ENCODE measurements around the gene BMPR1A. TPM values are rescaled to one million over a fixed set of nuclear protein-coding genes. Genes with fewer than 3 reads are reported as not detected.

BMPR1A gene
- total RNA-seq, 4 donors from 2014 or later = 29.3 to 45.2 (median 38.0) TPM

DNA sequence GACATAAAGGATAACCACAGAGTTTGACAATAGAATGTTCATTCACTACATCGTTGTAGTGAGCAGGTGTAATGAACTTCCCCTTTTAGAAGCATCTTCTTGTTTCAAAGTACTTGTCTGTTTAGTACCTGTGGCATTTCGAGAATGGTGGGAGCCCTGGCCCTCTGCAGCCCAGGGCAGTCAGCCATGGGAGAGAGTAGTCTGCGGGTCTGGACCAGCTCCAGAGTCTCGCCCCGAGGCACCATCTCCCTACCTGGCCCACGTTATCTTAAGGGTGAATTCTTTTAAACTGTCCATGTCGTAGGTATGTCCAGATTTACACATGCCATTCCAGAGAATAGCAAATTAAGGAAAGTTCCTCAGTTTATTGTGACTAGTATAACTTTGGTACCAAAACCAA is 99.7 kb downstream of the BMPR1A start:
- in situ Hi-C loops (cut with MboI; ENCODE audit: low pct_ligation_motif_present in 1 of 4, low pct_unique_long_range_greater_than_20kb in 1 of 4, low sequenced_read_pairs in 3 of 4) (no loop called here), intact Hi-C loops (cut with DNase I; ENCODE audit: low total_unique reads) (no loop called here)
- no peaks in the 10 kb centered on the region for H3K27me3 ChIP-seq
- no peak overlapping the region for H3K4me3 ChIP-seq
- H3K36me3 ChIP-seq = peaks cover 0 to 8% (median 0%) of the 10 kb centered on the region in 4 donors
- H3K4me1 ChIP-seq = peaks cover 0 to 6% (median 1%) of the 10 kb centered on the region in 4 donors
- no peaks in the 10 kb centered on the region for H3K9me3 ChIP-seq
- H3K27ac ChIP-seq = no peak overlapping the region
- 89 to 100% methylated on average over 1 to 7 of the region's 7 CpGs for WGBS, 2 donors (ENCODE audit: low coverage in 1 of 2)
- DNase-seq = no peak
- TF ChIP-seq POLR2A (IDR thresholded peaks at IDR 0.05) = no peak
- no peak for TF ChIP-seq EP300 (IDR thresholded peaks at IDR 0.05; ENCODE audit: low read depth)
- TF ChIP-seq, protein P1, sequence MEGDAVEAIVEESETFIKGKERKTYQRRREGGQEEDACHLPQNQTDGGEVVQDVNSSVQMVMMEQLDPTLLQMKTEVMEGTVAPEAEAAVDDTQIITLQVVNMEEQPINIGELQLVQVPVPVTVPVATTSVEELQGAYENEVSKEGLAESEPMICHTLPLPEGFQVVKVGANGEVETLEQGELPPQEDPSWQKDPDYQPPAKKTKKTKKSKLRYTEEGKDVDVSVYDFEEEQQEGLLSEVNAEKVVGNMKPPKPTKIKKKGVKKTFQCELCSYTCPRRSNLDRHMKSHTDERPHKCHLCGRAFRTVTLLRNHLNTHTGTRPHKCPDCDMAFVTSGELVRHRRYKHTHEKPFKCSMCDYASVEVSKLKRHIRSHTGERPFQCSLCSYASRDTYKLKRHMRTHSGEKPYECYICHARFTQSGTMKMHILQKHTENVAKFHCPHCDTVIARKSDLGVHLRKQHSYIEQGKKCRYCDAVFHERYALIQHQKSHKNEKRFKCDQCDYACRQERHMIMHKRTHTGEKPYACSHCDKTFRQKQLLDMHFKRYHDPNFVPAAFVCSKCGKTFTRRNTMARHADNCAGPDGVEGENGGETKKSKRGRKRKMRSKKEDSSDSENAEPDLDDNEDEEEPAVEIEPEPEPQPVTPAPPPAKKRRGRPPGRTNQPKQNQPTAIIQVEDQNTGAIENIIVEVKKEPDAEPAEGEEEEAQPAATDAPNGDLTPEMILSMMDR (IDR thresholded peaks at IDR 0.05) = no peak
- TF ChIP-seq POLR2AphosphoS5 (IDR thresholded peaks at IDR 0.05) = no peak

DNA sequence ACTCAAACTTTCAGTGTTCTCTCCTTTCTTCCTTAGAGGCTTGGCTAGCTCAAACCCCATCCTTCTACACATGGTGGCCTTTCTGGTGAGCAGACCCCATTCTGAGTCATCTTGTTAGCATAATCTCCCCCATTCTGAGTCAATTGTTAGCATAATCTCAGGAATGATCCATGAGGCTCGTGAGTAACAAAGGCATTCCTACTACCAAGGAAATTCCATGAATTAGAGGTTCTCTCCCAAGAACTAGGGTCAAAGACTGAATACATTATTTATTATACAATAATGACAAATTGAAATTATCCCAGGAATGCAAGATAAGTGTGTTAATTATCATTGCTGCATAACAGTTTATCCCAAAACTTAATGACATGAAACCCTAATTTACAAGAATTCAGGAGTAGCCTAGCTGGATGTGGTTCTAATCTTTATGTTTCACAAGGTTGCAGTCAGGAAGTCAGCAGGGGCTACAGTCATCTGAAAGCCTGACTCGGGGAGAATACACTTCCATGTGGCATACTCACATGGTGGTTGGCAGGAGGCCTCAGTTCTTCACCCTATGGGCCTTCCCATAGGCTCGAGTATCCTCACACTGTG is 100.8 kb downstream of the BMPR1A start:
- in situ Hi-C loops (cut with MboI; ENCODE audit: low pct_ligation_motif_present in 1 of 4, low pct_unique_long_range_greater_than_20kb in 1 of 4, low sequenced_read_pairs in 3 of 4) = no loop called here
- H3K4me1 ChIP-seq = peaks cover 0 to 8% (median 4%) of the 10 kb centered on the region in 4 donors
- no peaks in the 10 kb centered on the region for H3K9me3 ChIP-seq
- H3K27me3 ChIP-seq = no peaks in the 10 kb centered on the region
- peaks cover 0 to 3% (median 0%) of the 10 kb centered on the region in 4 donors for H3K36me3 ChIP-seq
- TF ChIP-seq POLR2AphosphoS5 (IDR thresholded peaks at IDR 0.05) (no peak), EP300 (IDR thresholded peaks at IDR 0.05; ENCODE audit: low read depth) (no peak), POLR2A (IDR thresholded peaks at IDR 0.05) (no peak)
- TF ChIP-seq, protein P1 (IDR thresholded peaks at IDR 0.05) = no peak
- no peak overlapping the region for H3K27ac ChIP-seq
- 65 to 75% methylated on average over 3 of the region's 3 CpGs for WGBS, 2 donors (ENCODE audit: low coverage in 1 of 2)
- intact Hi-C loops (cut with DNase I; ENCODE audit: low total_unique reads) = no loop called here
- no peak for DNase-seq
- no peak overlapping the region for H3K4me3 ChIP-seq

DNA sequence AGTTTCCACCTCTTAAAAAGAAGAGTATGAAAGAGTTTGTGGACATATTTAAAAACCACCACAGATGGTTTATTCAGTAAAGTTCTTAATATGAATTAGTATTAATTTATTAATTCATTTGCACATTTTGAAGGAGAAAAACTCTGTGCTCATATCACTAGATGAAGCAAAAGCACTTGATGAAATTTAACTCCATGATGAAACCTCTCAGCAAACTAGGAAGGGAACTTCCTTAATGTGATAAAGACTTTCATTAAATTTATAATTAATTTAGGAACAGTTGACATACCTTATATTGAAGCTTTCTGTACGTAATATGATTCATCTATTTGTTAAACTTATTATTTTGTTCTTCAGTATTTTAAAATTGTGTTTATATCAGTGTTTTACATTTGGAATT is 101.6 kb downstream of the BMPR1A start:
- Histone ChIP-seq H3K4me3 (no peak overlapping the region), H3K27me3 (no peaks in the 10 kb centered on the region), H3K27ac (no peak overlapping the region), H3K9me3 (no peaks in the 10 kb centered on the region), H3K36me3 (no peaks in the 10 kb centered on the region), H3K4me1 (peaks cover 0 to 15% (median 12%) of the 10 kb centered on the region in 4 donors)
- no peak for TF ChIP-seq POLR2A (IDR thresholded peaks at IDR 0.05)
- TF ChIP-seq, protein P1 (IDR thresholded peaks at IDR 0.05) = no peak
- TF ChIP-seq POLR2AphosphoS5 (IDR thresholded peaks at IDR 0.05) = no peak
- TF ChIP-seq EP300 (IDR thresholded peaks at IDR 0.05; ENCODE audit: low read depth) = no peak
- in situ Hi-C loops (cut with MboI; ENCODE audit: low pct_ligation_motif_present in 1 of 4, low pct_unique_long_range_greater_than_20kb in 1 of 4, low sequenced_read_pairs in 3 of 4) (no loop called here), intact Hi-C loops (cut with DNase I; ENCODE audit: low total_unique reads) (no loop called here)
- DNase-seq = no peak
- WGBS, 2 donors (ENCODE audit: low coverage in 1 of 2) = 92 to 94% methylated on average over 1 of the region's 1 CpG

DNA sequence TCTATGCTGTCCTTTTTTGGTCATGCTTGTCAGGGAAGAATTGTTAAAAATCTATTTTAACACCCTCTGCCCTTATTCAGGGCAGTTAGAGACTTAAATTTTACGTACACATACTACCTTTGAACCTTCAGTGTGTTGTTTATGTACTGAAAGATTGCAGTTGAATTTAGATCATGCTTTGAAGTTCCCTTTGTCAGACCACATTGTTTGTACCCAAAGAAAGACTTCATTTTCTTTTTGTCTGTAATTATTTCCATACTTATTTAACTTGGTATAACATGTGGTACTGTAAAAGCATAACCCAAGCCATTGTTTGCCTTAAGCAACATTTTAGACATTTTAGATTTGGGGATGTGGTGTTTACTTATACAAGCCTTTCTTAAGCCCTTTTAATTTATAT is 104.9 kb downstream of the BMPR1A start:
- Histone ChIP-seq H3K27ac (no peak overlapping the region), H3K4me3 (no peak overlapping the region), H3K27me3 (no peaks in the 10 kb centered on the region), H3K9me3 (no peaks in the 10 kb centered on the region), H3K36me3 (no peaks in the 10 kb centered on the region), H3K4me1 (peaks cover 0 to 32% (median 22%) of the 10 kb centered on the region in 4 donors)
- 57 to 65% methylated on average over 1 of the region's 1 CpG for WGBS, 2 donors (ENCODE audit: low coverage in 1 of 2)
- in situ Hi-C loops (cut with MboI; ENCODE audit: low pct_ligation_motif_present in 1 of 4, low pct_unique_long_range_greater_than_20kb in 1 of 4, low sequenced_read_pairs in 3 of 4) = no loop called here
- intact Hi-C loops (cut with DNase I; ENCODE audit: low total_unique reads) = no loop called here
- no peak for DNase-seq
- no peak for TF ChIP-seq POLR2AphosphoS5 (IDR thresholded peaks at IDR 0.05)
- no peak for TF ChIP-seq EP300 (IDR thresholded peaks at IDR 0.05; ENCODE audit: low read depth)
- TF ChIP-seq, protein P1 (IDR thresholded peaks at IDR 0.05) = no peak
- TF ChIP-seq POLR2A (IDR thresholded peaks at IDR 0.05) = no peak
